ENCODE results near the gene LYSMD2. TPM values are rescaled to one million over a fixed set of nuclear protein-coding genes. Genes with fewer than 3 reads are reported as not detected.
A peak's percentile ranks its signal among the peaks of the same experiment; 100 is the strongest.

Gene LYSMD2
- total RNA-seq, 2 experiments from 2014 or later = 14.5 to 16.8 TPM

DNA sequence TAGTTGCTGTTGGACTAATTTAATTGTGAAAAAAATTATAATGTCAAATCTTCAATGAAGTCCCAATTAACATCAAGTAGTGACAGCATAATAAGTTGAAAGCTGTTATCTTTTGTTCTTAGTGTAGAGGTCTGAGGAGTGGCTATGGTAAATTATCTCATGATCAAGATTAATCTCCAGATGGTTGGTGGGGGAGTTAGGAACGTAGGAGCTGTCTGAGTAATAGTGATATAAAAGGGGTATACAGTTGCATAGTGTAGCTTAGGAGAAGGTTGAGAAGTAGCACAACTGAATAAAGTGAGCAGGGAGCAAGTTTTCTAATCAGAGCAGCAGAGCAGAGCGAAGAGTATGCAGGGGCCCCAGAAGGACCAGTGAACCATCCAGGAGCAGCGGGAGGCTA lies 33.4 kb upstream of the LYSMD2 start:
- CTCF ChIA-PET = interaction anchor here (0.8 to 1.4 kb wide), 4 partner anchors 14 to 121 kb away, joined by 3 to 5 read pairs (median 3); no protein-coding TSS in a partner anchor
- H3K27ac Mint-ChIP-seq = no peak overlapping the region
- no peak for DNase-seq
- no peak overlapping the region for H3K4me3 Mint-ChIP-seq
- no peaks in the 10 kb centered on the region for H3K27me3 Mint-ChIP-seq (ENCODE audit: low read depth)
- H3K9me3 Mint-ChIP-seq = no peaks in the 10 kb centered on the region
- intact Hi-C loops (cut with micrococcal nuclease) = no loop called here
- peaks cover 6% of the 10 kb centered on the region for H3K36me3 Mint-ChIP-seq (ENCODE audit: low read depth)
- H3K4me1 Mint-ChIP-seq (ENCODE audit: low read depth) = peaks cover 11% of the 10 kb centered on the region

- peaks cover 11% of the 10 kb centered on the region for H3K4me1 Mint-ChIP-seq (ENCODE audit: low read depth)
- CTCF ChIA-PET = interaction anchor here (1.6 to 3.2 kb wide), 2 partner anchors 9 to 118 kb away, joined by 7 to 21 read pairs; no protein-coding TSS in a partner anchor
- DNase-seq = peak; percentile 23
- intact Hi-C loops (cut with micrococcal nuclease) = no loop called here
- no peaks in the 10 kb centered on the region for H3K9me3 Mint-ChIP-seq
- no peak overlapping the region for H3K4me3 Mint-ChIP-seq
- no peaks in the 10 kb centered on the region for H3K27me3 Mint-ChIP-seq (ENCODE audit: low read depth)
- peaks cover 6% of the 10 kb centered on the region for H3K36me3 Mint-ChIP-seq (ENCODE audit: low read depth)
- peak overlapping the region; percentile 19 for H3K27ac Mint-ChIP-seq
Measured at GRCh38 chr15:51768018-51768417, 30.6 kb upstream of the LYSMD2 start.

DNA sequence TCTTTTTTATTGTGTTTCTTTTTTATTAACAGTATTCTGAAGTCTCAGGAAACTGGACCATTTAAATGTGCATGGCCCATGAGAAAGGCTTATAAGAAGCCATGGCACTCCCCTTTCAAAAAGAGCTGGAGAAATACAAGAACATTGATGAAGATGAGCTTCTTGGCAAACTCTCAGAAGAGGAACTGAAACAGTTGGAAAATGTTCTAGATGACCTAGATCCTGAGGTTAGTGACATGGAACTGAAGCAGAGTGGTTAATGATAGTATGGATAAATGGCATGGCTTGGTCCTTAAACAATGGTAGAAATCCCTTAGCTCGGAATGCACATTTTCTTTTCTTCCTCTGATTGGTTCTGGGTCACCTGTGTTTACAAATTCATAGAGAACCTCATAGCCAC lies 28.9 kb upstream of the LYSMD2 start:
- intact Hi-C loops (cut with micrococcal nuclease) = no loop called here
- CTCF ChIA-PET = interaction anchor here (1.1 to 3.2 kb wide), 3 partner anchors 10 to 116 kb away, joined by 3 to 21 read pairs (median 3); no protein-coding TSS in a partner anchor
- no peak overlapping the region for H3K27ac Mint-ChIP-seq

DNA sequence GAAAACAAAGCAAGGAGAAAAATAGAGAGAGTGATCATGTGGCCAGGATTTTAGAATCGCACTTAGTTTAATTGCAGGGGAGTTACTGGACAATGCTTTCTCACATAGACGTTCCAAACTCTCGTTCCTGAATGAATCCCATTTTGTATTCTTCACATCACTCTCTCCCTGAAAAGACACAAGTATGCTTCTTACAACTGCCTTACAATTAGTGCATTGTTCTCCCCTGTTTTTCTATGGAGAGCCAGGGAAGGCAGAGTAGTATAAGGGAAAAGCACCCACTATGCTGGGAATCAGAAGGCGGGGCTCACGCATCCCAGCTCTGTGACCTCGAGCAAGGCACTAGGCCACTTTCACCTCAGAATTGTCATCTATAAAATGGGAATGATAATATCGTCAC lies 28.3 kb upstream of the LYSMD2 start:
- Mint-ChIP-seq H3K9me3 (no peaks in the 10 kb centered on the region), H3K27ac (no peak overlapping the region), H3K4me3 (no peak overlapping the region), H3K27me3 (ENCODE audit: low read depth) (no peaks in the 10 kb centered on the region), H3K36me3 (ENCODE audit: low read depth) (peaks cover 6% of the 10 kb centered on the region), H3K4me1 (ENCODE audit: low read depth) (peaks cover 11% of the 10 kb centered on the region)
- CTCF ChIA-PET = interaction anchor here (1.1 to 3.2 kb wide), 3 partner anchors 11 to 116 kb away, joined by 3 to 21 read pairs (median 3); no protein-coding TSS in a partner anchor
- intact Hi-C loops (cut with micrococcal nuclease) = no loop called here
- no peak for DNase-seq

More for the DNA sequence above, 28.9 kb upstream of the LYSMD2 start:
- Mint-ChIP-seq H3K36me3 (ENCODE audit: low read depth) (peaks cover 6% of the 10 kb centered on the region), H3K9me3 (no peaks in the 10 kb centered on the region), H3K4me1 (ENCODE audit: low read depth) (peaks cover 11% of the 10 kb centered on the region), H3K4me3 (no peak overlapping the region), H3K27me3 (ENCODE audit: low read depth) (no peaks in the 10 kb centered on the region)
- no peak for DNase-seq

DNA sequence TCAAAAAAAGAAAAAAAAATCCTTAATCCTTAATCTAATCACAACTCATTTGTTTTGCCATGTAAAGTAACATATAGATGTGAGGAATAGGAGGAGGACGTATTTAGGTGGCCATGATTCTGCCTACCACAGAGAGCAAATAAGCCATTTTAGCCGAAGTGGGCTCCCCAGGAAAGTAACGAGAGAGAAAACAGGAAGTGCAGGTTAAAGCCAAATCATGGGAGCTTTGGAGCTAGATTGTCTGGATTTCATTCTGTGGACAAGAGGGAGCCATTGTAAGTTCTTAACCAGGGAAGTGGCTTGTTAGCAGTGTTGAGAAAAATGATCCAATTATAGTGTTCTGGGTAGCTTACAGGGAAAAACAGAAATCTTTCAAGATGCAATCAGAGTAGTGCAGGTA lies 23.4 kb upstream of the LYSMD2 start:
- H3K27me3 Mint-ChIP-seq (ENCODE audit: low read depth) = no peaks in the 10 kb centered on the region
- H3K9me3 Mint-ChIP-seq = no peaks in the 10 kb centered on the region
- no peaks in the 10 kb centered on the region for H3K4me1 Mint-ChIP-seq (ENCODE audit: low read depth)
- H3K4me3 Mint-ChIP-seq = no peak overlapping the region
- no peak overlapping the region for H3K27ac Mint-ChIP-seq
- intact Hi-C loops (cut with micrococcal nuclease) = no loop called here
- no peak for DNase-seq
- no peaks in the 10 kb centered on the region for H3K36me3 Mint-ChIP-seq (ENCODE audit: low read depth)
- CTCF ChIA-PET = interaction anchor here (0.6 to 2.1 kb wide), 4 partner anchors 16 to 179 kb away, joined by 3 to 8 read pairs (median 6); no protein-coding TSS in a partner anchor

DNA sequence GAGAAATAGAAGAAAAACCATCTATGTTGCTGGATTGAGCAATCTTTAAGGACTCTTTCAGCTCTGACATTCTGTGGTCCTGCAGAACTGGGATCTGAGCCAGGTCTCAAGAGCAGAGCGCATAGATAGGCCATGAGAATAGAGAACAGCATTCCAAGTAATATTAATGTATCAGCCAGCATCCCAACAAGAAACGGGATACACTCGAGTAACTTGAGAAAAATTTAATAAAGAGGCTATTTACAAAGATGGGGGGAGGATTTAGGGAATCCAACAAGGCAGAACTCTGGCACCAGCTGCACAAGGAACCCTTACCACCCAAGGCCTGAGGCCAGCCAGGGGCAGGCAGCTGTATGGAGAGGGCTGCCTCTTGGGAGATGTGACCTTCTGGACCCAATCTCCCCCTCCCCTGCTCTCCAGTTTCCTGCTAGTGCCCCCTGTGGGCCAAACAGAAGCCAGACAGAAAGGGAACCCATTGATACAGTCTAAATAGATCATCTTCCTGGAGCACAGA lies 22.2 kb upstream of the LYSMD2 start:
- intact Hi-C loops (cut with micrococcal nuclease) = no loop called here
- DNase-seq = peak; percentile 14
- H3K4me3 Mint-ChIP-seq = no peak overlapping the region
- H3K27ac Mint-ChIP-seq = no peak overlapping the region
- CTCF ChIA-PET = interaction anchor here (0.7 to 2.1 kb wide), 4 partner anchors 10 to 112 kb away, joined by 3 to 4 read pairs (median 4); no protein-coding TSS in a partner anchor
- peaks cover 8% of the 10 kb centered on the region for H3K4me1 Mint-ChIP-seq (ENCODE audit: low read depth)
- no peaks in the 10 kb centered on the region for H3K9me3 Mint-ChIP-seq
- no peaks in the 10 kb centered on the region for H3K36me3 Mint-ChIP-seq (ENCODE audit: low read depth)
- H3K27me3 Mint-ChIP-seq (ENCODE audit: low read depth) = no peaks in the 10 kb centered on the region

- no peaks in the 10 kb centered on the region for H3K27me3 Mint-ChIP-seq (ENCODE audit: low read depth)
- peaks cover 14% of the 10 kb centered on the region for H3K4me1 Mint-ChIP-seq (ENCODE audit: low read depth)
- H3K36me3 Mint-ChIP-seq (ENCODE audit: low read depth) = no peaks in the 10 kb centered on the region
- DNase-seq = no peak
- H3K27ac Mint-ChIP-seq = no peak overlapping the region
- intact Hi-C loops (cut with micrococcal nuclease) = no loop called here
- no peak overlapping the region for H3K4me3 Mint-ChIP-seq
- CTCF ChIA-PET = interaction anchor here (1.6 to 2.1 kb wide), 2 partner anchors 109 to 111 kb away, joined by 4 to 10 read pairs; no protein-coding TSS in a partner anchor
- H3K9me3 Mint-ChIP-seq = no peaks in the 10 kb centered on the region
Measured at GRCh38 chr15:51758645-51759044, 21.2 kb upstream of the LYSMD2 start.

- Mint-ChIP-seq H3K9me3 (no peaks in the 10 kb centered on the region), H3K4me1 (ENCODE audit: low read depth) (peaks cover 23% of the 10 kb centered on the region), H3K27me3 (ENCODE audit: low read depth) (no peaks in the 10 kb centered on the region), H3K4me3 (no peak overlapping the region), H3K27ac (no peak overlapping the region), H3K36me3 (ENCODE audit: low read depth) (peaks cover 2% of the 10 kb centered on the region)
- no peak for DNase-seq
- intact Hi-C loops (cut with micrococcal nuclease) = no loop called here
- CTCF ChIA-PET = interaction anchor here (0.6 to 4.1 kb wide), 7 partner anchors 13 to 136 kb away, joined by 3 to 23 read pairs (median 4); no protein-coding TSS in a partner anchor
Measured at GRCh38 chr15:51757450-51757849, 20.0 kb upstream of the LYSMD2 start.

DNA sequence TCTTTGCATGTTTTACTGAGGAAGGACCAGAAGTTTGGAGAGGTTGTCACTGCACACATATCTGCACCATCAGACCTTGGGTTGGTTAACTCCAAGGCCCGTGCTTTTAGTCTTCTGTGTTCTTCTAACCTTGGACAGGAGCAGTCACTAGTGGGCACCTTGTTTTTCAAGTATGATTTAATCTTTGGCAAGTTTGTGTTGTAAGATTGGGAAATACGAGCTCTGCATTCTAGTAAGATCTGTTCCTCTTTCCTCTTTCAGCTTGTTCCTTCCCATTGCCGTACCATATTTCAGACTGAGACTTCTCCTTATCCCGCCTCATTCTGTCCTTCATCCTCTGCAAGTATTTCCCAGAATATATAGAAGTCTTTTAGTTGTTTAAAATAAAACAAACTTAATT lies 19.0 kb upstream of the LYSMD2 start:
- no peak overlapping the region for H3K4me3 Mint-ChIP-seq
- H3K4me1 Mint-ChIP-seq (ENCODE audit: low read depth) = peaks cover 26% of the 10 kb centered on the region
- intact Hi-C loops (cut with micrococcal nuclease) = no loop called here
- H3K9me3 Mint-ChIP-seq = no peaks in the 10 kb centered on the region
- H3K27me3 Mint-ChIP-seq (ENCODE audit: low read depth) = no peaks in the 10 kb centered on the region
- no peak overlapping the region for H3K27ac Mint-ChIP-seq
- peaks cover 2% of the 10 kb centered on the region for H3K36me3 Mint-ChIP-seq (ENCODE audit: low read depth)
- no peak for DNase-seq
- CTCF ChIA-PET = interaction anchor here (0.7 to 4.1 kb wide), 4 partner anchors 18 to 107 kb away, joined by 3 to 23 read pairs (median 6); no protein-coding TSS in a partner anchor

- Mint-ChIP-seq H3K9me3 (no peaks in the 10 kb centered on the region), H3K27me3 (ENCODE audit: low read depth) (peaks cover 2% of the 10 kb centered on the region), H3K4me3 (no peak overlapping the region), H3K27ac (no peak overlapping the region), H3K36me3 (ENCODE audit: low read depth) (peaks cover 2% of the 10 kb centered on the region), H3K4me1 (ENCODE audit: low read depth) (peaks cover 27% of the 10 kb centered on the region)
- intact Hi-C loops (cut with micrococcal nuclease) = no loop called here
- CTCF ChIA-PET = interaction anchor here (0.6 to 4.1 kb wide), 2 partner anchors 21 to 328 kb away, joined by 3 to 23 read pairs; no protein-coding TSS in a partner anchor
- DNase-seq = no peak
Measured at GRCh38 chr15:51755790-51756189, 18.3 kb upstream of the LYSMD2 start.

- Mint-ChIP-seq H3K27me3 (ENCODE audit: low read depth) (peaks cover 2% of the 10 kb centered on the region), H3K27ac (no peak overlapping the region), H3K4me3 (no peak overlapping the region), H3K36me3 (ENCODE audit: low read depth) (peaks cover 2% of the 10 kb centered on the region), H3K4me1 (ENCODE audit: low read depth) (peaks cover 27% of the 10 kb centered on the region), H3K9me3 (no peaks in the 10 kb centered on the region)
- DNase-seq = no peak
- CTCF ChIA-PET = interaction anchor here (1.0 to 4.1 kb wide), 2 partner anchors 12 to 22 kb away, joined by 3 to 23 read pairs; no protein-coding TSS in a partner anchor
- intact Hi-C loops (cut with micrococcal nuclease) = no loop called here
Measured at GRCh38 chr15:51754267-51754666, 16.8 kb upstream of the LYSMD2 start.

DNA sequence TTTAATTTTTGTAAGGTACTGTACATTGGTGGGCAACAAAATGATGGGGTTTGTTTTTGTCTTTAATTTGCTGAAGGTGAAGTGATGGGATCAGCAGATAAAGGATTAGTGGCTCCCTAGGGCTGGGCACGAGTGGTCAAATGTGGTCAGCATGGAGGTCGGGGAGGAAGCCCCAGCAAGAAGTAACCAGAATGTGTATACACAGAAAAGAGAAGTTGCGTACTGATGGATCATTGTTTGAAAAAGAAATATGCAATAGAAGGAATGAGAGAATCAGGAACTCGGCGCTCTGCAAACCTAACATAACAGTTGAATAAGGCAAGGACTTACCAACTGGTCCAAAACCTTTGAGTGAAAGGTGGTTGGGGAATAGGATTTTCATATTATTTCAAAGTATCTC lies 15.4 kb upstream of the LYSMD2 start:
- Mint-ChIP-seq H3K4me3 (peak overlapping the region; percentile 53), H3K27ac (no peak overlapping the region), H3K27me3 (ENCODE audit: low read depth) (peaks cover 2% of the 10 kb centered on the region), H3K4me1 (ENCODE audit: low read depth) (peaks cover 27% of the 10 kb centered on the region), H3K36me3 (ENCODE audit: low read depth) (peaks cover 2% of the 10 kb centered on the region), H3K9me3 (no peaks in the 10 kb centered on the region)
- CTCF ChIA-PET = interaction anchor here (1.2 to 1.7 kb wide), 3 partner anchors 16 to 104 kb away, joined by 3 to 9 read pairs (median 6); partner anchors contain the start of gene LYSMD2
- no peak for DNase-seq
- intact Hi-C loops (cut with micrococcal nuclease) = no loop called here
